Upper lobe of right lung (tissue), 1 donor: Measurements from ENCODE around the gene CD58. TPM values are rescaled to one million over a fixed set of nuclear protein-coding genes. Genes with fewer than 3 reads are reported as not detected.

Experiments used
- ATAC-seq: fragments of 200-7000 bp; cut with Tn5 transposase; one replicate; pipeline ENCODE4 v1.9.1; 2020; ENCODE audit warnings: mild to moderate bottlenecking, moderate library complexity
- DNase-seq: peaks from one replicate; pipeline ENCODE4 v3.0.0-alpha.2; 2020
- H3K27ac ChIP-seq: fragments of 200-600 bp; one replicate; pipeline ENCODE4 v1.8.0; 2022
- H3K27me3 ChIP-seq: fragments of 200-600 bp; one replicate; pipeline ENCODE4 v1.8.0; 2022; ENCODE audit warnings: mild to moderate bottlenecking
- H3K36me3 ChIP-seq: fragments of 200-600 bp; one replicate; pipeline ENCODE4 v1.8.0; 2022
- H3K4me1 ChIP-seq: fragments of 200-600 bp; one replicate; pipeline ENCODE4 v1.8.0; 2022
- H3K4me3 ChIP-seq: fragments of 200-600 bp; one replicate; pipeline ENCODE4 v1.8.0; 2022; ENCODE audit warnings: mild to moderate bottlenecking
- H3K9me3 ChIP-seq: fragments of 200-600 bp; one replicate; pipeline ENCODE4 v1.8.0; 2022
- intact Hi-C: fragments of 100-400 bp; cut with DNase I; formaldehyde crosslinking; loops from one replicate; pipeline ENCODE4 v1.11.0; 2022
- total RNA-seq: library from RNA; stranded (reverse); fragmentation: NEBNext Ultra II Directional; extraction: Animal tissue kit (Norgen Biotek cat#: 25700); gene quantifications from one replicate; pipeline ENCODE4 v1.2.1, GENCODE V29; 2021
- TF ChIP-seq, protein P1 (sequence below): fragments of 200-600 bp; IDR thresholded peaks from one replicate; pipeline ENCODE4 v1.8.0; 2022; ENCODE audit warnings: antibody characterized with exemption
- donor health status: DM: no; HTN: yes; CAD: no; lungs with severe emphysema.

The CD58 gene
- total RNA-seq, 1 donor from 2014 or later = 33.2 TPM

DNA sequence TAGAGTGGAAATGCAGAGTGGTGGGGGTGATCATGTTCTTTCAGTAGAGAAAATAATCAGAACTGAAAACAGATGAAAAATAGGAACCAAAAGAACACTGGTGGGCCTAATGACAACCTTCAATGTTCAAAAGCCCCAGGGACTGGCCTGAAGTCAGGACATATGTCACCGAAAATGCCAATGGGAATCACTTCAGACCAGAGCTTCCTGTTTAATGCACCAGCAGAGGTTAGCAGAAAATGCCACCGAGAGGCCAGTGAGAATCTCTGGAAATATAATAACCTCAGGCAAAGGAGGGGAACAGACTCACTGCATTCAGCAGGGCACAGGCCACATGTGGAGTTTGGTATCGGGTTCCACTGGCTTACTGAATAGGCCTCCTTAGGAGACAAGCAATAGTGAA, 15.9 kb upstream of the CD58 start:
- DNase-seq (no peak), ATAC-seq (no peak)
- no peaks in the 10 kb centered on the region for H3K27me3 ChIP-seq
- intact Hi-C loops = no loop called here
- no peaks in the 10 kb centered on the region for H3K4me1 ChIP-seq
- no peaks in the 10 kb centered on the region for H3K36me3 ChIP-seq
- H3K4me3 ChIP-seq = no peak overlapping the region
- H3K27ac ChIP-seq = no peak overlapping the region
- no peaks in the 10 kb centered on the region for H3K9me3 ChIP-seq
- TF ChIP-seq, protein P1, sequence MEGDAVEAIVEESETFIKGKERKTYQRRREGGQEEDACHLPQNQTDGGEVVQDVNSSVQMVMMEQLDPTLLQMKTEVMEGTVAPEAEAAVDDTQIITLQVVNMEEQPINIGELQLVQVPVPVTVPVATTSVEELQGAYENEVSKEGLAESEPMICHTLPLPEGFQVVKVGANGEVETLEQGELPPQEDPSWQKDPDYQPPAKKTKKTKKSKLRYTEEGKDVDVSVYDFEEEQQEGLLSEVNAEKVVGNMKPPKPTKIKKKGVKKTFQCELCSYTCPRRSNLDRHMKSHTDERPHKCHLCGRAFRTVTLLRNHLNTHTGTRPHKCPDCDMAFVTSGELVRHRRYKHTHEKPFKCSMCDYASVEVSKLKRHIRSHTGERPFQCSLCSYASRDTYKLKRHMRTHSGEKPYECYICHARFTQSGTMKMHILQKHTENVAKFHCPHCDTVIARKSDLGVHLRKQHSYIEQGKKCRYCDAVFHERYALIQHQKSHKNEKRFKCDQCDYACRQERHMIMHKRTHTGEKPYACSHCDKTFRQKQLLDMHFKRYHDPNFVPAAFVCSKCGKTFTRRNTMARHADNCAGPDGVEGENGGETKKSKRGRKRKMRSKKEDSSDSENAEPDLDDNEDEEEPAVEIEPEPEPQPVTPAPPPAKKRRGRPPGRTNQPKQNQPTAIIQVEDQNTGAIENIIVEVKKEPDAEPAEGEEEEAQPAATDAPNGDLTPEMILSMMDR = no peak

DNA sequence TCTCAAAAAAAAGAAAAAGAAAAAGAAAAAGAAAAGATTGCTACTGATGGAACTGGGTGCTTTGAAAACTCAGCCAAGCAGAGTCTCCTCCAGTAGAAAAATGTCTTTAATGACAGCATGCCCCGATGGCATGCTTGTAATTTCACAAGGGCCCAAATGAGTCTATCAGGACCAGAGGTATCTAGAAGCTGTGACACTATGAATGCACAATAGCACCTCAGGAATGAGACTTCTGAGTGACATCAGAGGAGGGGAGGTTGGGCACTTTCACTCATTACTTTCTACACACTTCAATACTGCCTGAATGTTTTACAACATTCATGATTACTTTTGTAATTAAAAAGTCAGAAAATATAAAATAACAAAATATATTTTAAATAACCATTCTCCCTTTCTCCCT, 15.1 kb upstream of the CD58 start:
- H3K4me1 ChIP-seq = no peaks in the 10 kb centered on the region
- no peak overlapping the region for H3K27ac ChIP-seq
- TF ChIP-seq, protein P1 = no peak
- intact Hi-C loops = no loop called here
- no peaks in the 10 kb centered on the region for H3K27me3 ChIP-seq
- H3K9me3 ChIP-seq = no peaks in the 10 kb centered on the region
- no peak overlapping the region for H3K4me3 ChIP-seq
- no peaks in the 10 kb centered on the region for H3K36me3 ChIP-seq
- ATAC-seq = no peak
- no peak for DNase-seq

DNA sequence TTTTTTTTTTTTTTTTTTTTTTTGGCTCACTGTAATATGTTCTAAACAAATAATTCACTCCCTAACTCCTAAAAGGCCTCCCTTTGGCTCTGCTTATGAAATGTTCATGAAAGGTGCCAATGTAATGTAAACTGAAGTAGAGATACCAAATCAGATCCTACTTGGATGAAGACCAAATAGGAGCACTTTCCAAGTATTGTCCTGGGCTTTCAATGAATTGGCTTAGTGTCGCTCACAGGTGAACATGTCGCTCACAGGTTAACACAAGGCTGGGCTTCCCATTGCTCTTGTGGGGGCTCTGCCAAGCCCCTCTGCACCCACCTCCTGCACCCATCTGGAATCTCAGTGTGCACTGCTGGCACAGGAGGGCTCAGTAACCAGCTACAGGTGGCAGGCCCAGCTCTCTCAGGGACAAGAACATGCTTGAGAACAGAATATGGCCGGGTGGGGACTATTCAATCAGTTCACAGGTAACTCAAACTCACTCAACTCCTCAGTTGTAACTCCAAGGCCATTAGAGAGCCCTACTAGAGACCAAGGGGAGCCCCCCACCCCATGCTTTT, 10.6 kb upstream of the CD58 start:
- no peak overlapping the region for H3K27ac ChIP-seq
- intact Hi-C loops = no loop called here
- no peak overlapping the region for H3K4me3 ChIP-seq
- TF ChIP-seq, protein P1 = no peak
- ATAC-seq = no peak
- H3K9me3 ChIP-seq = no peaks in the 10 kb centered on the region
- H3K4me1 ChIP-seq = no peaks in the 10 kb centered on the region
- DNase-seq = no peak
- H3K36me3 ChIP-seq = no peaks in the 10 kb centered on the region
- H3K27me3 ChIP-seq = no peaks in the 10 kb centered on the region

DNA sequence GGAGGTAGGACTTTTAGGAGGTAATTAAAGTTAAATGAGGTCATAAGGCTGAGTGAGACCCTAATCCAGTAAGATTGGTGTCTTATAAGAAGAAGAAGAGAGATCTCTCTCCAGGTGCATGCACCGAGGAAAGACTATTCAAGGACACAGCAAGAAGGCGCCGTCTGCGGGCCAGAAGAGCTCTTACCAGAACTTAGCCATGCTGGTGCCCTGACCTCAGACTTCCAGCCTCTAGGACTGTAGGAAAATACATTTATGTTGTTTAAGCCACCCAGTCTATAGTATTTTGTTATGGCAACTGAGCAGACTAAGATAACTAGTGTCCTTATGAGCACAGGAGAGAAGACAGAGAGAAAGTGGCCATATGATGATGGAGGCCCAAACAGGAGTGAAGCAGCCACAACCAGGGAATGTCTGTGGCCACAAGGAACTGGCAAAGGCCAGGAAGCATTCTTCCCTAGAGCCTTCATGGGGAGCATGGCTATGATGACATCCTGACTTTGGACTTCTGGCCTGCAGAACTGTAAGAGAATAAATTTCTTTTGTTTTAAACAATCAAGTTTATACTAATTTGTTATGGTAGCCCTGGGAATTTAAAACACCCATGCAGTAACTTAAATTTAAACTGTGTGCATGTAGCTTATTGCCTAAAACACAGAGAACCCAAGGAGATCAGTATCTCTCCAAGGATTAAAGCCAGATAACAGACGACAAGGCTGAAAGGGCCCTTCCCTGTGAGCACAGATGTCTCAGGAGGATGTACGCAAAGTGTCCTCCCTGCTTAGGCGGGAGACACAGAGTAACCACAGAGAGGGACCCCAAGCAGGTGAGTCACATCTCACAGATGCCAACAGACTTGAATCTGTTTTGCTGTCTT, 9.9 kb upstream of the CD58 start:
- ATAC-seq (no peak), DNase-seq (no peak)
- Histone ChIP-seq H3K36me3 (no peaks in the 10 kb centered on the region), H3K9me3 (no peaks in the 10 kb centered on the region), H3K27me3 (no peaks in the 10 kb centered on the region), H3K4me1 (no peaks in the 10 kb centered on the region), H3K27ac (no peak overlapping the region), H3K4me3 (no peak overlapping the region)
- TF ChIP-seq, protein P1 = no peak
- intact Hi-C loops = no loop called here

DNA sequence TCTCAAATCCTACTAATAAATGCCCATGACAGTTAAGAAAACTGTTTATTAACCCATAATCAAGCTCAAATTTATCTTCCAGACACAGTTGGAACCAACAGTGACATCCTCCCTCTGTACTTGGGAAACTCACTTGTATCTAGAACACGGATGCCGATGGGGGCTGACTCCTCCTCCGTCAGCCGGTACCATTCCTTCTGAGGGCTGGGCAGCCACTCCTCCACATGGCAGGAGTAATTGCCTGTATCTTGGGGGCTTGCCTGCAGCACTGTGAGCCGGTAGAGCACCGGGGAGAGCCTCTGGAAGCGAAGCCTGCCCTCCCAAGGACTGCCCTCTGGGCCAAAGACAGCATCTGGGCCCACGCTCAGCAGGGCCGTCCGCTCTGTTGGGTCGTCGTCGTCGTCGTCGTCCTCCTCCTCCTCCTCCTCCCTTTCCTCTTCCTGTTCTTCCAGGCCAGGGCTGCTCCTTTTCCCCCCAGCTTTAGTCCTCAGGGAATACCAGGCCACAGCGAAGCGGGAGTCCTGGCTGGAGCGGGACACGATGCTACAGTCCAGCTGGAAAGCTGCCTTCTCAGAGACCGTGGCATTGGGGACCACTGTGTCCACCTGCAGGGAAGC, 8.5 kb upstream of the CD58 start:
- no peak for ATAC-seq
- TF ChIP-seq, protein P1 = no peak

More for the DNA sequence above, 8.5 kb upstream of the CD58 start:
- Histone ChIP-seq H3K9me3 (no peaks in the 10 kb centered on the region), H3K4me3 (no peak overlapping the region), H3K27ac (no peak overlapping the region), H3K36me3 (no peaks in the 10 kb centered on the region), H3K4me1 (no peaks in the 10 kb centered on the region), H3K27me3 (no peaks in the 10 kb centered on the region)
- no peak for DNase-seq
- intact Hi-C loops = no loop called here
